Posterior vena cava (tissue), 2 donors: ENCODE measurements around the gene PIN1. TPM values are rescaled to one million over a fixed set of nuclear protein-coding genes. Genes with fewer than 3 reads are reported as not detected.
A peak's percentile ranks its signal among the peaks of the same experiment; 100 is the strongest.

Experiments
- DNase-seq: peaks from one replicate; pipeline ENCODE4 v3.0.0-alpha.2; 2020; ENCODE audit warnings: low spot score
- intact Hi-C, 2 donors: fragments of 100-400 bp; cut with DNase I; formaldehyde crosslinking; loops; one replicate each; pipeline versions ENCODE4 v1.14.1 to v1.14.2; 2022 to 2023
- total RNA-seq, 2 donors: library from RNA; stranded (reverse); fragmentation: NEBNext Ultra II Directional; extraction: Animal tissue kit (Norgen Biotek cat#: 25700); gene quantifications; one replicate each; pipeline ENCODE4 v1.2.1, GENCODE V29; 2021
- donor health status: DM: yes; HTN: yes; CAD: no.
- donor health status: DM: yes; HTN: yes; CAD: no.

The PIN1 gene
- total RNA-seq, 2 donors from 2014 or later: 54.0 to 62.4 TPM

GRCh38 chr19:9875031-9875627 is 40.0 kb downstream of the PIN1 start:
- no peak for DNase-seq
- intact Hi-C loops: no loop called here

DNA sequence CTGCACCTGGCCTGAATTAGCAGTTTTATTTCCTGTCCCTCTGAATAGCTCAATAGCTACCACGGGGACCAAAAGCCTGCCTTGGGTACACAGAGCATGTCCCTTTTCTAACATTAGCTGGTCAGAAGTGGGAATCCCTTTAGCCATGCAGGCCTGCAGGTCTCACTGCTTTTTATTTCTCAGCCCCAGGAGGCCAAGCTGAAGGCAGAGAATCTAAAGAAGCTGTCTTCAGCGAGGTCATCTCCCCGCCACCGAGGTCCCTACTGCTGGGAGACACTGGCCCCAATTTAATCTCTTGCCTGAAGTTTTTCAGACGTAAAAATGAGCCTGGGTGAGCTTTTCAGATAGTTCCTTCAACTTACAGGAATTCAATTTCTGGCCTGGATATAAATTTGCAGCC is 40.7 kb downstream of the PIN1 start:
- no peak for DNase-seq
- intact Hi-C loops: no loop called here

DNA sequence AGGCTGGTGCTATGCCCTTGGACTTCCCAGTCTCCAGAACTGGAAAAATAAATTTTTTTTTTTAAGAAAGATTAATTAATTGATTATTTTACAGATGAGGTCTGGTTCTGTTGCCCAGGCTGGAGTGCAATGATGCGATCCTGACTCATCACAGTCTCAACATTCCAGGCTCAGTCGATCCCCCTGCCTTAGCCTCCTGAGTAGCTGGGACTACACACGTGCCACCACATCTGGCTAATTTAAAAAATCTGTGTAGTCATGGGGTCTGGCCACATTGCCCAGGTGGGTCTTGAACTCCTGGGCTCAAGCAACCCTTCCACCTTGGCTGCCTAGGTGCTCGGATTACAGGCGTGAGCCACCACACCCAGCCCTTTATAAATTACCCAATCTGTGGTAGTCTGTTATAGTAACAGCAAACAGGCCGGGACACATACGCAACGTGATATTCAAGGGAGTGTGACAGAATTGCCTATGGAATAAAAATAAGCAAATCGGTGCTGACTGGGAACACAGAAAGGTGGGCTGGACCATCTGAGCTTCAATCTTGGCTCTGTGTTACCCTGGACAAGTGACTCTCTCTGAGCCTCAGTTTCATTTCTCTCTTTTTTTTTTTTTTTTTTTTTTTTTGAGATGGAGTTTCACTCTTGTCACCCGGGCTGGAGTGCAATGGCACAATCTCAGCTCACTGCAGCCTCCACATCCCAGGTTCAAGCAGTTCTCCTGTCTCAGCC is 42.8 kb downstream of the PIN1 start:
- intact Hi-C loops: no loop called here

DNA sequence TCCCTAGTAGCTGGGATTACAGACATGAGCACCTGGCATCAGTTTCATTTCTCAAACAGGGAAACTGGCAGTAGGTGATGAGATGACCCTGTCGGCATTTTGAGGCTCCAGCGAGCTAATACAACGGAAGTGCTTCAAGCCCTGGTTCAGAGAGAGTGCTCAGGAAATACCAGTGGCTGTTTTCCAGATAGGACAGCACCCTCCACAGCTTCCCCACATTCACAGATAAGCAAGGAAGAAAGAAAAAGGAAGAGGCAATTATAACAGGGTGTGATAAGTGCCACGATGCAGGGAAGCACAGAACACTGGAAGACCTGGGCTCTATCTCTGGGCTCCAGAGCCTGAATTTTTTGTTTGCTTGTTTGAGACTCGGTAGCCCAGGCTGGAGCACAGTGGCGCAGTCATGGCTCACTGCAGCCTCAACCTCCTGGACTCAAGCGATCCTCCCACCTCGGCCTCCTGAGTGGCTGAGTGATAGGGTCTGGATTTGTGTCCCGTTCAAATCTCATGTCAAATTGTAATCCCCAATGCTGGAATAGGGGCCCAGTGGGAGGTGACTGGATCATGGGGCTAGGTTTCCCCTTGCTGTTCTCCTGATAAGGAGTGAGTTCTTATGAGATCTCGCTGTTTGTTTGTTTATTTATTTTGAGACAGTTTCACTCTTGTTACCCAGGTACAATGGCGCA is 43.5 kb downstream of the PIN1 start:
- no peak for DNase-seq
- intact Hi-C loops: no loop called here

More for the DNA sequence above, 42.8 kb downstream of the PIN1 start:
- no peak for DNase-seq

DNA sequence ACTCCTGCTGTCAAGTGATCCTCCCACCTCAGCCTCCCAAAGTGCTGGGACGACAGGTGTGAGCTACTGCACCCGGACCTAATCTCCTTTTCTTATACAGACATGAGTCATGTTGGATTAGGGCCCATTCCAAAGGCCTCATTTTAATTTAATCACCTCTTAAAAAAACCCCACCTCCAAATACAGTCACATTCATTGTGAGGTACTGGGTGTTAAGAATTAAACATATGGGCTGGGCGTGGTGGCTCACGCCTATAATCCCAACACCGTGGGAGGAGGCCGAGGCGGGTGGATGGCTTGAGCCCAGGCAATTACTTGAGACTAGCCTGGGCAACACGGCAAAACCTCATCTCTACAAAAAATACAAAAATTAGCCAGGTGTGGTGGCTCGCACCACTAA is 46.6 kb downstream of the PIN1 start:
- intact Hi-C loops: no loop called here
- no peak for DNase-seq

DNA sequence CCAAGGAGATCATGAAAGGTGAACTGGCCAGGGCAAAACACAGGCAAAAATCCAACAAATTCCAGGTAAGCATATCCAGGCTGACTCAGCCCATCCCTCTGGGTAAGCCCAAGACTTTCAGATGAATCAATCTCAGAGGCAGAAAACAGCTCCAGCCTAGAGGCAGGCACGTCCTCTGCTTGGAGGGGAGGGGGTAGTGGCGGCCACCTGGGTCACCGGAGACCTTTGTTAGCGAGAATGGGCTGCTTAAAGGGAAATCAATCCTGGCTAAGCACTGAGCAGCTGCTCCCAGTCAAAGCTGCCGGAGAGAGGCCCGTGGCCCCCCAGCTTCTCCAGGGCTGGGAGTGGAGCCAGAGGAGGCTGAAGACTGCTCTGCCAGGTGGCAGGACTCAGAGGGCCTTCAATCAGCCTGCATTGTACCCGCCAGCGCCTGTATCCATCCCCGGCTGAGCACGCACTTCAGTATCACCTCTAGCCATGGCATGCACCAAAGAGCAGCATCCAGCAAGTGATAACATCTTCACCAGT is 48.2 kb downstream of the PIN1 start:
- DNase-seq: no peak
- intact Hi-C loops: no loop called here

- intact Hi-C loops: no loop called here
- no peak for DNase-seq
Measured at GRCh38 chr19:9883764-9884163, 48.6 kb downstream of the PIN1 start.

DNA sequence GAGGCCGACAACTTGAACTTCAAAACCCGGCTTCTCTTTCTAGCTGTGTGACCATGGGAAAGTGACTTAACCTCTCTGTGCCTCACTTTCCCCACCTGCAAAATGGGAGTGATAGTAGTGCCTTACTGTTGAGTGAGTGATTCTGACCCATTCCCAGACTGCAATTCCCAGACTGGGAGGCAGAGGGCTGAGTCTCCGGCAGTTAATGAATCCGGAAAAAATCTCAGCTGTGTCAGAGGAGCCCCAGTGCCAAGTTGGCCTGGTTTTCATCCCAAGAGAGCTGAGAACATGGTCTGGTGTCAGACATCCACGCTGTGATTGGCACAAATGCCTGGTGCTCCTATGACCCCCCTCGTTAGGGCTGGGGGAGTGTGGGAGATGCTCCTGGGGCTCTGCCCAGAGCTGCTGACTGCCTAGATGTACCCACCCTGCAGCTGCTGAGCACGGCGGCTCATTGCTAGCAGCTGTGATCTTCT is 50.0 kb downstream of the PIN1 start:
- peak; percentile 87 for DNase-seq
- intact Hi-C loops: no loop called here

DNA sequence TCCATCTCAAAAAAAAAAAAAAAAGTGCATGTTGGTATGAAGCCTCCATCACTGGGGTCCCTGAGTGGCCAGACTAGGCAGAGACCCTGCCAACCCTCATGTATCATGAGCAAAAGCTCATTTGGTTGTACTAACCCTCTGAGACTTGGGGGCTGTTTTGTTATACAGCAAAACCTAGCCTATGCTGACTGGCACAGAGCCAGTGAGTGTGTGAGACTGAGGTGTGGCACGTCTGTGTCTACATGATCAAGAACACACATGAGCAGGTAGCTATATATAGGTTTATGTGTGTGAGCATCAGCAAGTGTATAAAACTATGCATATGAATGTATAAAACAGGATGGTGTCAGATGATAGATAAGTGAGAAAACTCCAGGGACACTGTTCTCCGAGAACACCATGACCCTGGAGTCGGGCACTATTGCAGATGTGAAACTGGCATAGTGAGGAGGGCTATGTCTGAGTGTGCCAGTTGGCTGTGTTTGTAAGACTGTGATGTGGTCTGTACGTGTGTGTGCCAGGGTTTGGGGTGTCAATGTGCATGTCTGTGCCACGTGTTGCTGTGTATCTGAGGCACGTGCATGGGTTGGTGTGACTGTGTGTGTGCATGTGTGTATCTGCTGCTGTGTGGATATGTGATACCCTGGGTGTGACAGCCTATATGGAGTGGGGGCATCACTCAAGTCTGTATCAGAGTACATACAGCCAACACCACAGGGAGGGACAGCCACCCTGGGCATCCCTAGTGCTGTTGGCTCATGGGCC is 56.7 kb downstream of the PIN1 start:
- intact Hi-C loops: no loop called here
- DNase-seq: no peak

Other genes with a start within 250 kb of the PIN1 start
- gene ZNF561, start 214.1 kb upstream of the PIN1 start, total RNA-seq: 10 to 100 TPM; 21.5 to 27.4 TPM
- gene ZNF562, start 160.2 kb upstream of the PIN1 start, total RNA-seq: 10 to 100 TPM; 26.4 to 33.2 TPM
- gene ZNF846, start 66.6 kb upstream of the PIN1 start, total RNA-seq: 10 to 100 TPM; 13.5 to 18.2 TPM
- gene FBXL12, start 16.2 kb upstream of the PIN1 start, total RNA-seq: 10 to 100 TPM; 18.5 to 19.0 TPM
- 100 to 1,000 TPM; 260 to 295 TPM for gene UBL5, start 7.4 kb upstream of the PIN1 start, total RNA-seq
- 1 to 10 TPM; 4.0 to 5.2 TPM for gene OLFM2, start 101.2 kb downstream of the PIN1 start, total RNA-seq
- gene COL5A3, start 175.2 kb downstream of the PIN1 start, total RNA-seq: 10 to 100 TPM; 10.7 to 23.4 TPM
- gene RDH8, start 178.2 kb downstream of the PIN1 start, total RNA-seq: not detected